Measurements from ENCODE around the gene KSR1.
"Not testable (repeated sequence)": the region's sequence is repeated elsewhere in the genome, so short reads cannot be mapped to it uniquely, and the experiment has no call there.

The KSR1 gene

GRCh38 chr17:27455914-27456680 is at the start of gene KSR1:
TSS of gene KSR1 (plus strand) at chr17:27456448. CDS start at chr17:27456644, 196 bp downstream.
- DNase-seq: peak; percentile 45 to 77 (median 52)

GRCh38 chr17:27407916-27408864 is 48.1 kb upstream of the KSR1 start:
- no peak for DNase-seq

- DNase-seq: no peak
These were observed 47.4 kb upstream of the KSR1 start for GRCh38 chr17:27408891-27409290.

GRCh38 chr17:27412158-27412557 is 44.1 kb upstream of the KSR1 start:
- DNase-seq: not testable (repeated sequence)

- DNase-seq: no peak
These were observed 42.9 kb upstream of the KSR1 start for GRCh38 chr17:27413315-27413714.

- no peak for DNase-seq
These were observed 42.5 kb upstream of the KSR1 start for GRCh38 chr17:27413792-27414191.

- no peak for DNase-seq
These were observed 42.0 kb upstream of the KSR1 start for GRCh38 chr17:27414271-27414670.

GRCh38 chr17:27414694-27415093 is 41.6 kb upstream of the KSR1 start:
- no peak for DNase-seq

GRCh38 chr17:27415120-27415795 is 41.0 kb upstream of the KSR1 start:
- DNase-seq: no peak

- DNase-seq: no peak
These were observed 38.5 kb upstream of the KSR1 start for GRCh38 chr17:27417596-27418365.

- DNase-seq: no peak
These were observed 38.0 kb upstream of the KSR1 start for GRCh38 chr17:27418366-27418615.

- no peak for DNase-seq
These were observed 37.1 kb upstream of the KSR1 start for GRCh38 chr17:27419156-27419555.

GRCh38 chr17:27420211-27420950 is 35.9 kb upstream of the KSR1 start:
- no peak for DNase-seq

- no peak for DNase-seq
These were observed 35.1 kb upstream of the KSR1 start for GRCh38 chr17:27421111-27421510.

GRCh38 chr17:27421626-27422025 is 34.6 kb upstream of the KSR1 start:
- DNase-seq: not testable (repeated sequence)

- DNase-seq: no peak
These were observed 33.6 kb upstream of the KSR1 start for GRCh38 chr17:27422601-27423000.

- no peak for DNase-seq
These were observed 32.6 kb upstream of the KSR1 start for GRCh38 chr17:27423651-27424050.

GRCh38 chr17:27424516-27424915 is 31.7 kb upstream of the KSR1 start:
- no peak for DNase-seq

GRCh38 chr17:27424941-27425340 is 31.3 kb upstream of the KSR1 start:
- DNase-seq: no peak

GRCh38 chr17:27425571-27425970 is 30.7 kb upstream of the KSR1 start:
- not testable (repeated sequence) for DNase-seq

GRCh38 chr17:27425991-27426390 is 30.3 kb upstream of the KSR1 start:
- no peak for DNase-seq

GRCh38 chr17:27426471-27426870 is 29.8 kb upstream of the KSR1 start:
- not testable (repeated sequence) for DNase-seq
